22Rv1 (cell line): ENCODE measurements around the gene FAM89A.

ENCODE experiments used
- ZFX ChIP-seq: fragments of 450-650 bp; IDR thresholded peaks from 2 replicates; pipeline ENCODE4 v1.6.1; 2017; ENCODE audit warnings: antibody characterized with exemption, borderline replicate concordance
- TF ChIP-seq, protein P1 (sequence below): fragments of 450-650 bp; IDR thresholded peaks from 2 replicates; pipeline ENCODE4 v1.5.1; 2017; ENCODE audit warnings: mild to moderate bottlenecking

DNA sequence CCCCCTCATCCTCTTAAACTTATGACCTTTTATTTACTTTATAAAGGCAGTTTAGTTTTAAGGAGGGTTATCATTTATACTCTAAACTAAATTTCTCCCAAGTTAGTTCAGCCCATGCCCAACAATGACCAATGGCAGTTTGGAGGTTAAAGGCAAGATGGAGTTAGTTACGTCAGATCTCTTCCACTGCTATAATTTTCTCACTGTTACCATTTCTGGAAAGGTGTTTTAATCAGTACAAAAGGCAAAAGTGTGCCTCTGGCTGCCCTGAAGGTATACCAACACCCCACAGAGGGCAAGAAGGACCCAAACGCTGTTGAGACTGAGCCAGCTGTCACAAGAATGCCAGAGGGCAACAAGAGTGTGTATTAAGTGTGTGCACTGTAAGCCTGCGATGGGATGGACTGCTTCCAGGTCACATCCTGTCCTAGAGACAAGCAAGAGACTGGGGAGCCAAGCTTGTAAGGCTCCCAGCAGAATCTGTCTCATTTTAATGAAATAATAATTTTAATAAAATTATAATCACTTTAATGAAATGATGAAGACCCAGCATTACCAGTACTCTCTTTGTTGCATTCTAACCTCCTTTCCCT is 32.5 kb upstream of the FAM89A start:
- TF ChIP-seq, protein P1, sequence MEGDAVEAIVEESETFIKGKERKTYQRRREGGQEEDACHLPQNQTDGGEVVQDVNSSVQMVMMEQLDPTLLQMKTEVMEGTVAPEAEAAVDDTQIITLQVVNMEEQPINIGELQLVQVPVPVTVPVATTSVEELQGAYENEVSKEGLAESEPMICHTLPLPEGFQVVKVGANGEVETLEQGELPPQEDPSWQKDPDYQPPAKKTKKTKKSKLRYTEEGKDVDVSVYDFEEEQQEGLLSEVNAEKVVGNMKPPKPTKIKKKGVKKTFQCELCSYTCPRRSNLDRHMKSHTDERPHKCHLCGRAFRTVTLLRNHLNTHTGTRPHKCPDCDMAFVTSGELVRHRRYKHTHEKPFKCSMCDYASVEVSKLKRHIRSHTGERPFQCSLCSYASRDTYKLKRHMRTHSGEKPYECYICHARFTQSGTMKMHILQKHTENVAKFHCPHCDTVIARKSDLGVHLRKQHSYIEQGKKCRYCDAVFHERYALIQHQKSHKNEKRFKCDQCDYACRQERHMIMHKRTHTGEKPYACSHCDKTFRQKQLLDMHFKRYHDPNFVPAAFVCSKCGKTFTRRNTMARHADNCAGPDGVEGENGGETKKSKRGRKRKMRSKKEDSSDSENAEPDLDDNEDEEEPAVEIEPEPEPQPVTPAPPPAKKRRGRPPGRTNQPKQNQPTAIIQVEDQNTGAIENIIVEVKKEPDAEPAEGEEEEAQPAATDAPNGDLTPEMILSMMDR, result no peak
- no peak for TF ChIP-seq ZFX
